GM12878 (cell line): ENCODE measurements around the gene PDCD10. TPM values are rescaled to one million over a fixed set of nuclear protein-coding genes. Genes with fewer than 3 reads are reported as not detected.

Experiments
- ATAC-seq: fragments of 200-7000 bp; cut with Tn5 transposase; 3 replicates; pipeline ENCODE4 v1.9.1; 2020; ENCODE audit warnings: mild to moderate bottlenecking, moderate library complexity
- BruUV-seq: library from RNA; stranded (reverse); fragments of 400-500 nt; replicated peaks from 2 replicates; lab custom pipeline; 2021; lab: Mats Ljungman, UMichigan
- CTCF ChIA-PET: fragments of 300-600 bp; sonication (Branson Sonifier 250); formaldehyde crosslinking; extraction: SDS; loops from one replicate; lab custom pipeline; 2021; ENCODE audit warnings: inconsistent platforms; lab: Yijun Ruan, JAX
- POLR2A ChIA-PET: fragments of 350-600 bp; formaldehyde crosslinking; extraction: SDS; loops from one replicate; lab custom pipeline; 2021; ENCODE audit warnings: inconsistent platforms; lab: Charles Lee
- RAD21 ChIA-PET: fragments of 300-600 bp; sonication (Branson Sonifier 250); formaldehyde crosslinking; loops from one replicate; lab custom pipeline; 2023; ENCODE audit warnings: antibody characterized with exemption; ENCODE audit not compliant: unreplicated experiment; lab: Charles Lee
- SMC1A ChIA-PET: fragments of 300-600 bp; sonication (Branson Sonifier 250); formaldehyde crosslinking; loops from one replicate; lab custom pipeline; 2023; ENCODE audit not compliant: unreplicated experiment, uncharacterized antibody; lab: Charles Lee
- DNase-seq: peaks from one replicate; pipeline ENCODE4 v3.0.0-alpha.2; 2011; ENCODE audit warnings: low read depth, low spot score
- FAIRE-seq: peaks from 3 replicates; lab custom pipeline; 2011; peaks lifted over from hg19 to GRCh38; lab: Jason Lieb, UNC
- H2AFZ ChIP-seq: 2 replicates; pipeline ENCODE4 v1.6.0; 2011; ENCODE audit warnings: low read depth, low read length, control low read depth; ENCODE audit not compliant: control insufficient read depth
- H3K27ac ChIP-seq: 2 replicates; pipeline ENCODE4 v1.5.1; 2011; ENCODE audit warnings: control low read depth; ENCODE audit not compliant: control insufficient read depth, insufficient read depth
- H3K27me3 ChIP-seq, 2 experiments: replicated peaks in 1 of 2; 2 replicates each; pipeline versions ENCODE4 v1.6.0 to v1.6.1; 2011; ENCODE audit warnings: low read length in 1 of 2; ENCODE audit not compliant: control insufficient read depth in 2 of 2, insufficient read depth in 2 of 2
- H3K36me3 ChIP-seq, 2 experiments: 2 replicates each; pipeline ENCODE4 v1.5.1; 2011; ENCODE audit warnings: low read length in 1 of 2; ENCODE audit not compliant: control insufficient read depth in 2 of 2, insufficient read depth in 2 of 2
- H3K4me1 ChIP-seq: 2 replicates; pipeline ENCODE4 v1.6.1; 2011; ENCODE audit warnings: mild to moderate bottlenecking, low read length, moderate library complexity, mixed read lengths; ENCODE audit not compliant: control insufficient read depth, insufficient read depth
- H3K4me2 ChIP-seq: 2 replicates; pipeline ENCODE4 v1.6.0; 2011; ENCODE audit warnings: control low read depth; ENCODE audit not compliant: control insufficient read depth, insufficient read depth
- H3K4me3 ChIP-seq: fragments of 200-600 bp; sonication (generic); 2 replicates; pipeline ENCODE4 v1.5.1; 2016
- H3K79me2 ChIP-seq: 2 replicates; pipeline ENCODE4 v1.6.0; 2011; ENCODE audit warnings: low read length; ENCODE audit not compliant: control insufficient read depth, insufficient read depth
- H3K9ac ChIP-seq: 2 replicates; pipeline ENCODE4 v1.8.0; 2011; ENCODE audit warnings: low read length, control low read depth, mixed read lengths; ENCODE audit not compliant: control insufficient read depth, insufficient read depth
- H3K9me3 ChIP-seq: replicated peaks from 3 replicates; pipeline ENCODE4 v1.5.1; 2011; ENCODE audit warnings: mild to moderate bottlenecking, low read length; ENCODE audit not compliant: control insufficient read depth, insufficient read depth
- H4K20me1 ChIP-seq: 2 replicates; pipeline ENCODE4 v1.6.0; 2011; ENCODE audit not compliant: control insufficient read depth, insufficient read depth
- EED ChIP-seq: sonication (generic); IDR thresholded peaks from 2 replicates; pipeline ENCODE4 v1.6.1; 2016; ENCODE audit warnings: antibody characterized with exemption, low read depth
- MYB ChIP-seq: fragments of 150-350 bp; IDR thresholded peaks from 2 replicates; pipeline ENCODE4 v1.6.1; 2014; ENCODE audit warnings: mild to moderate bottlenecking, low read depth, low read length, borderline replicate concordance
- PAX5 ChIP-seq: IDR thresholded peaks from 2 replicates; pipeline ENCODE4 v1.6.1; 2011; ENCODE audit warnings: low read depth, low read length, borderline replicate concordance
- SIX5 ChIP-seq: IDR thresholded peaks from 2 replicates; pipeline ENCODE4 v1.6.1; 2011; ENCODE audit warnings: mild to moderate bottlenecking, low read depth, low read length, moderate library complexity; ENCODE audit not compliant: severe bottlenecking
- WGBS: methylation state at CpG from one replicate; pipeline ENCODE4 v1.1.6; 2016; ENCODE audit warnings: low lambda C conversion rate; ENCODE audit not compliant: insufficient replicate concordance, insufficient coverage; ENCODE audit errors: missing lambda C conversion rate; 5-methylcytosine and 5-hydroxymethylcytosine counted together
- in situ Hi-C: fragments of 300-500 bp; cut with MboI; formaldehyde crosslinking; loops from 9 replicates; pipeline ENCODE4 v1.14.3; 2018; ENCODE audit warnings: mixed read lengths
- intact Hi-C: fragments of 100-400 bp; cut with micrococcal nuclease; formaldehyde crosslinking; loops from one replicate; pipeline ENCODE4 v1.14.2; 2022; ENCODE audit not compliant: unreplicated experiment
- polyA plus RNA-seq, 11 experiments: library from polyadenylated mRNA; depleted of rRNA in 4 of 11; unstranded in 6 of 11; stranded (reverse) in 5 of 11; fragments of >200 nt; fragmentation: Nextera tagmentation in 4 of 11; fragmentation: Illumina TruSeq in 1 of 11; extraction: Ambion mirVana in 4 of 11; extraction: Trizol in 1 of 11; gene quantifications; 1 replicate in 1 of 11; 2 replicates in 10 of 11; pipeline versions ENCODE4 v1.2.1 to v1.2.3, GENCODE V29; 2011 to 2016; ENCODE audit warnings: inconsistent platforms in 2 of 11, missing spikeins in 2 of 11, low read depth in 1 of 11
- total RNA-seq, 4 experiments: library from RNA; depleted of rRNA in 3 of 4; stranded (reverse); fragments of >200 nt in 3 of 4; fragmentation: Illumina TruSeq in 1 of 4; extraction: Trizol in 1 of 4; gene quantifications; 2 replicates each; pipeline versions ENCODE4 v1.2.1 to v1.2.3, GENCODE V29; 2013 to 2021
- TF ChIP-seq, protein P1 (sequence below): fragments of 450-650 bp; formaldehyde crosslinking; IDR thresholded peaks from 2 replicates; pipeline ENCODE4 v1.4.0; 2022; ENCODE audit warnings: mild to moderate bottlenecking, moderate library complexity

Gene PDCD10
- total and polyA plus RNA-seq, 10 of the 15 experiments (the other 5 are each of a cell fraction or from before 2014, with no cell fraction given): 64.1 to 247 (median 125) TPM

DNA sequence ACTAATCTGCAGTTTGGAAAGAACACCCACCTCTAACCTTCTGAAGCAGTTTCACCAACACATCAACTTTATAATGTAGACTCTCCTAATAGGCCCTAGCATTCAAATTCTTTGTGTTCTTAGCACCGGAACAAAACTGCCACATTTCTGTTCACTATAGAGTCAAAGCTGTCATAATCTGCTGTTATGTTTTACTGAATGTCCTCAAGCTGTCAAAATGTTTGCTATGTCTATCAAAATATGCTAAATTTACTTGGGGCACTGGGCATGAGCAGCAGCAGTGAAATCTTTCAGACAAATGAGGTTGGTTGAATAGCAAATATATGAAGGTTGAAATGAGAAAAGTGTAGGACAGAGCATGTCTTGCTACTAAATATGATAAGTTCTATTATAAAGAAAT lies 82.9 kb downstream of the PDCD10 start:
- intact Hi-C loops: no loop called here
- FAIRE-seq (no peak), ATAC-seq (no peak), DNase-seq (no peak)
- H3K4me1 ChIP-seq: no peaks in the 10 kb centered on the region
- no peak overlapping the region for H3K9ac ChIP-seq
- TF ChIP-seq PAX5 (no peak), SIX5 (no peak), EED (no peak), MYB (no peak)
- TF ChIP-seq, protein P1, sequence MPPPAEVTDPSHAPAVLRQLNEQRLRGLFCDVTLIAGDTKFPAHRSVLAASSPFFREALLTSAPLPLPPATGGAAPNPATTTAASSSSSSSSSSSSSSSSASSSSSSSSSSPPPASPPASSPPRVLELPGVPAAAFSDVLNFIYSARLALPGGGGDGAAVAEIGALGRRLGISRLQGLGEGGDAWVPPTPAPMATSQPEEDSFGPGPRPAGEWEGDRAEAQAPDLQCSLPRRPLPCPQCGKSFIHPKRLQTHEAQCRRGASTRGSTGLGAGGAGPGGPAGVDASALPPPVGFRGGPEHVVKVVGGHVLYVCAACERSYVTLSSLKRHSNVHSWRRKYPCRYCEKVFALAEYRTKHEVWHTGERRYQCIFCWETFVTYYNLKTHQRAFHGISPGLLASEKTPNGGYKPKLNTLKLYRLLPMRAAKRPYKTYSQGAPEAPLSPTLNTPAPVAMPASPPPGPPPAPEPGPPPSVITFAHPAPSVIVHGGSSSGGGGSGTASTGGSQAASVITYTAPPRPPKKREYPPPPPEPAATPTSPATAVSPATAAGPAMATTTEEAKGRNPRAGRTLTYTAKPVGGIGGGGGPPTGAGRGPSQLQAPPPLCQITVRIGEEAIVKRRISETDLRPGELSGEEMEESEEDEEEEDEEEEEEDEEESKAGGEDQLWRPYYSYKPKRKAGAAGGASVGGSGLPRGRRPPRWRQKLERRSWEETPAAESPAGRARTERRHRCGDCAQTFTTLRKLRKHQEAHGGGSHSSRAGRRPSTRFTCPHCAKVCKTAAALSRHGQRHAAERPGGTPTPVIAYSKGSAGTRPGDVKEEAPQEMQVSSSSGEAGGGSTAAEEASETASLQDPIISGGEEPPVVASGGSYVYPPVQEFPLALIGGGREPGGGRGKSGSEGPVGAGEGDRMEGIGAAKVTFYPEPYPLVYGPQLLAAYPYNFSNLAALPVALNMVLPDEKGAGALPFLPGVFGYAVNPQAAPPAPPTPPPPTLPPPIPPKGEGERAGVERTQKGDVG (CRISPR knock-in tag): no peak
- no peak overlapping the region for H3K4me2 ChIP-seq
- no peaks in the 10 kb centered on the region for H4K20me1 ChIP-seq
- no peaks in the 10 kb centered on the region for H3K36me3 ChIP-seq
- CTCF ChIA-PET: no interaction called here
- no peak overlapping the region for H3K4me3 ChIP-seq
- 34% methylated on average over 1 of the region's 1 CpG for WGBS
- H3K27ac ChIP-seq: no peak overlapping the region
- in situ Hi-C loops: no loop called here
- H2AFZ ChIP-seq: no peak overlapping the region
- RAD21 ChIA-PET: no interaction called here
- no TSS peak for BruUV-seq
- POLR2A ChIA-PET: no interaction called here
- no peaks in the 10 kb centered on the region for H3K9me3 ChIP-seq
- no peaks in the 10 kb centered on the region for H3K27me3 ChIP-seq
- H3K79me2 ChIP-seq: no peaks in the 10 kb centered on the region
- SMC1A ChIA-PET: interaction anchor here (1.5 kb wide), 1 partner anchor 32 kb away, joined by 3 read pairs; no protein-coding TSS in a partner anchor
